Measurements from ENCODE around the gene SHISA3.
A peak's percentile ranks its signal among the peaks of the same experiment; 100 is the strongest.
"Not testable (repeated sequence)": the region's sequence is repeated elsewhere in the genome, so short reads cannot be mapped to it uniquely, and the experiment has no call there.

Gene SHISA3

DNA sequence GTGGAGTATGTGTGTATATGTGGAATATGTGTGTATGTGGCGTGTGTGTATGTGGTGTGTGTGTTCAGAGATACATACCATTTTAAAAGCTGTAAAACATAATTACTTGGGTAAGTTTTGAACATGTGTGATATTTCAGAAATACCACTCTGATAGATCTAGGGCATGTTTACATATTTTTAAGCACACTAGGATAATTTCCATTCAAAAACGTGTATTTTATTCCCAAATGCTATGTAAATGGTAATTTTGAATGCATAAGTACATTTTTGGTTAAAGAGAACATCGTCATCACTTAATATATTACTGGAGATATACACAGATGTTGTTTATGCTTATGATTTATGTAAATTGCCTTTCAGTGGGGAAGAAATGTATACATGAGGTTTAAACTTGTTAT, 34.7 kb upstream of the SHISA3 start:
- TF ChIP-seq POU2F2 (IDR thresholded peaks at IDR 0.05; ENCODE audit: low read depth, low read length) (no peak), POLR2AphosphoS5 (IDR thresholded peaks at IDR 0.05; ENCODE audit: low read depth, low read length) (no peak)
- no peak for DNase-seq (ENCODE audit: insufficient read length, low spot score)
- no peak for FAIRE-seq

DNA sequence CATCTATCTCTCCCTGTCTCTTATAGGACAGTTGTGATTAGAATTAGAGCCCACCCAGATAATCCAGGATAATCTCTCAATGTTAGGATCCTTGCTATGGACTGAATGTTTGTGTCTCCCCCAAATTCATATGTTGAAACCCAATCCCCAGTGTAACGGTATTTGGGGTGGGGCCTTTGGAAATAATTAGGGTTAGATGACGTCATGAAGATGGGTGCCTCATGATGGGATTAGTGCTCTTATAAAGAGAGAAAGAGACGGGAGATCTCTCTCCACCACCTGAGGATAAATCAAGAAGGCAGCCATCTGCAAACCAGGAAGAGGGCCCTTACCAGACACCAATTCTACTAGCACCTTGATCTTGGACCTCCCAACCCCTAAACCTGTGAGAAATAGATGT, 33.7 kb upstream of the SHISA3 start:
- TF ChIP-seq POU2F2 (IDR thresholded peaks at IDR 0.05; ENCODE audit: low read depth, low read length) (no peak), POLR2A (IDR thresholded peaks at IDR 0.05; ENCODE audit: low read depth, low read length) (no peak), PAX5 (IDR thresholded peaks at IDR 0.05; ENCODE audit: insufficient read depth, low read length, severe bottlenecking) (no peak), SPI1 (IDR thresholded peaks at IDR 0.05; ENCODE audit: low read depth, low read length) (no peak), TAF1 (IDR thresholded peaks at IDR 0.05; ENCODE audit: low read depth, low read length) (no peak), POLR2AphosphoS5 (IDR thresholded peaks at IDR 0.05; ENCODE audit: low read depth, low read length) (no peak)
- no peak for FAIRE-seq
- DNase-seq (ENCODE audit: insufficient read length, low spot score): no peak

DNA sequence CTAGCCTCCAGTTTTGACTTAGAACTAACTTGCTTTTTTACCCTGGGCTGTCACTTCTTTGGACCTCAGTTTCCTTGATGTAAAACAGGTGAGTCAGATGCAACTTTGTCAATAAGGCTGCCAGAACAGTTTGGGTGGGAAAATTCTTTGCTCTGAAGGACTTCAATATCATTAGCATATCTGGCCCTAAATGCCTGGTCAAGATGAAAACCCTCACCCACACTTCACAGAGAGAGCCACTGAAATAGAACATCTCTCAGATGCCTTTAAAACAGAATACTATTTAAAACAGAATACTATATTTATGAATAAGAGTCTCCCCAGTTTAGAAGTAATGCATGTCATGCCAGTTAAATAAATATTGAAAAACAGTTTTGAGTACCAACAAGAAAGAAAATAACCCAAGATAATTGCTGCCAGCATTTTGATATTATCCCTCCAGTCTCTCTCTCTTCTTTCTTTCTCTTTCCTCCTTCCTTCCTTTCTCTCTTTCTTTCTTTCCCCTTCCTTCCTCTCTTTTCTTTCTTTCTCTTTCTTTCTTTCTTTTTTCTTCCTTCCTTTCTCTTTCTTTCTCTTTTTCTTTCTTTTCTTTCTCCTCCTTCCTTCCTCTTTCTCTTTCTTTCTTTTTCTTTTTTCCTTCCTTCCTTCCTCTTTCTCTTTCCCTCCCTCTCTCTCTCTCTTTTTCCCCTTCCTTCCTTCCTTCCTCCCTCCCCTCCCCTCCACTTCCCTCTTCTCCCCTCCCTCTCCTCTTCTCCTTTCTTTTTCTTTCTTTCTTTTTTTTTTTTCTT, 32.8 kb upstream of the SHISA3 start:
- no peak for DNase-seq (ENCODE audit: insufficient read length, low spot score)

DNA sequence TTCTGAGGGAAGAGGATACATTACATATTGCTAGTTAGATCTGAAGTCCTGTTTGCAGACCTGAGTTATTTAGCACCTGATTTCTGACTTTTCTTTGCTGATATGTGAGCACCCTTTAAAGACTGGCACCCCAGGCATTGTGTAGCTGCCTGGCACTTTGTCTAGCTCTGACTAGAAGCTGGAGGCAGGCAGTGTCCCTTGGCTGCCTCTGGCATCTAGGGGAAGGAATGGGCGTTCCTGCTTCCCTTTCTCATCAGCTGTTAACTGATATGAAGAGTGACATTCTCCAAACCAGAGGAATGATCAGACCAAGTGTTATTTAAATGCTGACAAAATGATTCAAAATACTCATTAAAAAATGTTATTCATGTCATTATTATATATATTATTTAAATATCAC, 30.3 kb upstream of the SHISA3 start:
- DNase-seq (ENCODE audit: insufficient read length, low spot score) (no peak), FAIRE-seq (no peak)
- TF ChIP-seq SPI1 (IDR thresholded peaks at IDR 0.05; ENCODE audit: low read depth, low read length): no peak
- TF ChIP-seq POLR2AphosphoS5 (IDR thresholded peaks at IDR 0.05; ENCODE audit: low read depth, low read length): no peak
- no peak for TF ChIP-seq PAX5 (IDR thresholded peaks at IDR 0.05; ENCODE audit: insufficient read depth, low read length, severe bottlenecking)
- TF ChIP-seq POU2F2 (IDR thresholded peaks at IDR 0.05; ENCODE audit: low read depth, low read length): no peak
- TF ChIP-seq POLR2A (IDR thresholded peaks at IDR 0.05; ENCODE audit: low read depth, low read length): no peak
- TF ChIP-seq TAF1 (IDR thresholded peaks at IDR 0.05; ENCODE audit: low read depth, low read length): no peak

More for the DNA sequence above, 32.8 kb upstream of the SHISA3 start:
- FAIRE-seq: no peak
- TF ChIP-seq SPI1 (IDR thresholded peaks at IDR 0.05; ENCODE audit: low read depth, low read length) (no peak), TAF1 (IDR thresholded peaks at IDR 0.05; ENCODE audit: low read depth, low read length) (no peak), POLR2AphosphoS5 (IDR thresholded peaks at IDR 0.05; ENCODE audit: low read depth, low read length) (no peak)

DNA sequence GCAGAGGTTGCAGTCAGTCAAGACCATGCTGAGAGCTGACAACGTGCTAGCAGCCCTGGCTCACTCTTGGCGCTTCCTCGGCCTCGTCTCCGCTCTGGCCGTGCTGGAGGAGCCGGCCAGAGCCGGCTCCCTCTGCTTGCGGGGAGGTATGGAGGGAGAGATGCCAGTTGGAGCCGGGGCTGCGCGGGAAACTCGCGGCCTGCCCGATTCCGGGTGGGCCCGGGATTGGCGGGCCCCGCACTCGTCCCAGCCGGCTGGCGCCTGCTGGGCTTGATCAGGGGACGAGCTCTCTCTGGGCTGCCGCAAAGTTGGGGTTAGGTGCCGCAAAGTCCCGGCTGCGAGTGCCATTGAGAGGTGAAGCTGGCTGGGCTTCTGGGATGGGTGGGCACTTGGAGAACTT, 27.8 kb upstream of the SHISA3 start:
- FAIRE-seq (no peak), DNase-seq (ENCODE audit: insufficient read length, low spot score) (no peak)
- TF ChIP-seq SPI1 (IDR thresholded peaks at IDR 0.05; ENCODE audit: low read depth, low read length) (no peak), TAF1 (IDR thresholded peaks at IDR 0.05; ENCODE audit: low read depth, low read length) (no peak), PAX5 (IDR thresholded peaks at IDR 0.05; ENCODE audit: insufficient read depth, low read length, severe bottlenecking) (no peak), POU2F2 (IDR thresholded peaks at IDR 0.05; ENCODE audit: low read depth, low read length) (no peak), POLR2A (IDR thresholded peaks at IDR 0.05; ENCODE audit: low read depth, low read length) (no peak), POLR2AphosphoS5 (IDR thresholded peaks at IDR 0.05; ENCODE audit: low read depth, low read length) (no peak)

DNA sequence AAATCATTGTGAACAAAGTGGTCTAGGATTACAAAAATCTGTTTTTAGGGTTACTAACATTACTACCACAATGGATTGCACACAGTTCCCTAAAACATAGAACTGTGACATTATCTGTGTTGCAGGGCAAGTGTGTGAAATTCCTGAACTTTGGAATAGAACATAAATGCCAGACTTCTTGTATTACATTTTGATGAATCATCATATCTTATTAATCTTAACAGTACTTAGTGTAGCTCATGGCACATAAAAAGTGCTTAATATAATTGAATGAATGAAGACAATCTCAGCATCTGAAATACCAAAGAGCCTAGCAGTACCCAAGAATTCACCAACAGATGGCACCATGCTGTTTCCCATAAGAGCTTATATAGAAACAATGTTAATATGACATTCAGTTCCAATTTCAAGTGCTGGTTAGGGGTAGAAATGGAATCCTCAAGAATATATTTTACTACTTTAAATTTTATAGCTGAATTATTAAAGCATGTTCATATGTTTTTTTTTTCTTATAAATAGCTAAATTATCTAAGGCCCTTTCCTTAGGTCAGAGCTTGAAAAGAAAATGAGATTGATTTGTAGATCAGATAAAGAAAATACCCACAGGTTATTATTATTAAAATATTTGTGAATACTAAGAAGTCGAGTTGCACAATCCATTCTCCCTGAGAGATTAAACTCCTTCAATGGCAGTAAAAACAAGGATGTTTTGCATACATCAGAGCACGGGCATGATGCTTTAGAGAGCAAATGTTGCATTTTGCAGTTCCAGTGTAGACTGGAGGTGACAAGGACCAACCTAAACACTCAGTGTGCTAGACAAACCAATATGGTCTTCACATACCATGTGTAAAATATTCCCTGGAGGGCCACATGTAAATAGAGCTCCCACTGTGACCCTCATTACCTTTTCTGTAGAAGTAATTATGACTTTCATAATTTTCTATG, 25.7 kb upstream of the SHISA3 start:
- DNase-seq (ENCODE audit: insufficient read length, low spot score) (peak; percentile 29), FAIRE-seq (no peak)
- TF ChIP-seq POLR2A (IDR thresholded peaks at IDR 0.05; ENCODE audit: low read depth, low read length): no peak
- no peak for TF ChIP-seq POLR2AphosphoS5 (IDR thresholded peaks at IDR 0.05; ENCODE audit: low read depth, low read length)
- TF ChIP-seq POU2F2 (IDR thresholded peaks at IDR 0.05; ENCODE audit: low read depth, low read length): no peak
- TF ChIP-seq PAX5 (IDR thresholded peaks at IDR 0.05; ENCODE audit: insufficient read depth, low read length, severe bottlenecking): no peak
- no peak for TF ChIP-seq TAF1 (IDR thresholded peaks at IDR 0.05; ENCODE audit: low read depth, low read length)
- no peak for TF ChIP-seq SPI1 (IDR thresholded peaks at IDR 0.05; ENCODE audit: low read depth, low read length)

DNA sequence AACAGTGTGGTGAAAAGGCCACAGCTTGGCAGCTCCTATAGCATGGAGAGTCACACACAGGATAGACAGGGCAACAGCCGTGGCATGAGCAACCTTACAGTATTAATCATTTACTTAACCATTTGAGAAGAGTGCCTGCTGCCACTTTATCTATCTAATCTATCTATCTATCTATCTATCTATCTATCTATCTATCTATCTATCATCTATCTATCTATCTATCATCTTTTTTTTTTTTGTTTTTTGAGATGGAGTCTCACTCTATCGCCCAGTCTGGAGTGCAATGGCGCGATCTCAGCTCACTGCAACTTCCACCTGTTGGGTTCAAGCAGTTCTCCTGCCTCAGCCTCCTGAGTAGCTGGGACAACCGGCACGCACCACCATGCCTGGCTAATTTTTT, 25.0 kb upstream of the SHISA3 start:
- DNase-seq (ENCODE audit: insufficient read length, low spot score); FAIRE-seq: not testable (repeated sequence)

DNA sequence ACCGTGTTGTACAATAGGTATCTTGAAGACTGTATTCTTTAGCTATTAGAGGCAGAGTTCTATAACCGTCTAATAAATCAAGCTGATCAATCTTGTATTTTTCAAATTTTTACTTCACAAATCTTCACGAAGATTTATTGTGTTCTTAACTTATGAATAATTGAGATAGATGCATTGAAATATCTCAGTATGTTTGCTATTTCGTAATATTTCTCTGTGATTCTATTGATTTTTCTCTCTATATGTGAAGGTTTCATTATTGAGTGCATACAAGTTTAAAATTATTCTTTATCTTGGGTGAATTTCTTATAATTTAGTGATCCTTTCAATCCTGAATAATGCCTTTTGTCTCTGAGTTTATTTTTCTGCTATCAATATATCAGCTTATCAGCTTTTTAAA, 19.8 kb upstream of the SHISA3 start:
- no peak for TF ChIP-seq POU2F2 (IDR thresholded peaks at IDR 0.05; ENCODE audit: low read depth, low read length)
- TF ChIP-seq POLR2AphosphoS5 (IDR thresholded peaks at IDR 0.05; ENCODE audit: low read depth, low read length): no peak
- TF ChIP-seq TAF1 (IDR thresholded peaks at IDR 0.05; ENCODE audit: low read depth, low read length): no peak
- TF ChIP-seq SPI1 (IDR thresholded peaks at IDR 0.05; ENCODE audit: low read depth, low read length): no peak
- no peak for TF ChIP-seq PAX5 (IDR thresholded peaks at IDR 0.05; ENCODE audit: insufficient read depth, low read length, severe bottlenecking)
- TF ChIP-seq POLR2A (IDR thresholded peaks at IDR 0.05; ENCODE audit: low read depth, low read length): no peak
- no peak for DNase-seq (ENCODE audit: insufficient read length, low spot score)
- no peak for FAIRE-seq

DNA sequence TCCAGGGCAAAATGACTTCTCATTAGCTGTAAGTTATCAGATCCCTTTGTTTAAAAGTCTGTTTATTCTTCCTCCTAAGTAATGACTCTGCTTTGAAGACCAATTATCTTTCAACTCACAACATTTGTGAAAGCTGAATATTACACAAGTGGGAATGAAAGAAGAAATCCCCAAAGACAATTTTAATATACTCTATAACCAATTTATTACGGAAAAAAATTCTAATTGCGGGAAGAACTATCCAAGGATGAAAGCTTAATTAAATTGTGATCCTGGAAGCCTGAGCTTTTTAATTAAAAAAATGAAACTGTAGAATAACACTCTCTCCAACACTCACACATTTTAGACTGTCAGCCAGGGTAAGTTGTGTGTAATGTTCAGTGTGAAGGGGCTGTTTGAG, 15.6 kb upstream of the SHISA3 start:
- no peak for DNase-seq (ENCODE audit: insufficient read length, low spot score)
- FAIRE-seq: no peak

DNA sequence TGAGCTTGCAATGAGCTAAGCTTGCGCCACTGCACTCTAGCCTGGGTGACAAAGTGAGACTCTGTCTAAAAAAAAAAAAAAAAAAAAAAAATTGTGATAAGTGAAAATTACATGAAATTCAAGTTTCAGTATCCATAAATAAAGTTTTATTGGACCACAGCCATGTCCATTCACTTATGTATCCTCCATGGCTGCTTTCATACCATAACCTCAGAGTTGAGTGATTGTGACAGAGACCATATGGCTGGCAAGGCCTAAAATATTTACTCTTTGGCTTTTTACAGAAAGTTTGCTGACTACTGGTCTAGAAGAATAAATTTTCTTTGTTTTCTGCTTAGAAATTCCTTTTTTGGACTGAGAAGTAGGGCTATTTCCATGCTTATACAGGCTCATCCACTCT, 11.8 kb upstream of the SHISA3 start:
- TF ChIP-seq SPI1 (IDR thresholded peaks at IDR 0.05; ENCODE audit: low read depth, low read length): no peak
- no peak for TF ChIP-seq PAX5 (IDR thresholded peaks at IDR 0.05; ENCODE audit: insufficient read depth, low read length, severe bottlenecking)
- TF ChIP-seq POLR2AphosphoS5 (IDR thresholded peaks at IDR 0.05; ENCODE audit: low read depth, low read length): no peak
- no peak for TF ChIP-seq POLR2A (IDR thresholded peaks at IDR 0.05; ENCODE audit: low read depth, low read length)
- no peak for TF ChIP-seq TAF1 (IDR thresholded peaks at IDR 0.05; ENCODE audit: low read depth, low read length)
- TF ChIP-seq POU2F2 (IDR thresholded peaks at IDR 0.05; ENCODE audit: low read depth, low read length): no peak
- no peak for DNase-seq (ENCODE audit: insufficient read length, low spot score)
- FAIRE-seq: no peak

More for the DNA sequence above, 15.6 kb upstream of the SHISA3 start:
- TF ChIP-seq PAX5 (IDR thresholded peaks at IDR 0.05; ENCODE audit: insufficient read depth, low read length, severe bottlenecking): no peak
